Endothelial cell (in vitro differentiated cells): ENCODE measurements around the gene CAP2. TPM values are rescaled to one million over a fixed set of nuclear protein-coding genes. Genes with fewer than 3 reads are reported as not detected.
"Not testable (repeated sequence)": the region's sequence is repeated elsewhere in the genome, so short reads cannot be mapped to it uniquely, and the experiment has no call there.

Experiments used
- DNase-seq: peaks from one replicate; pipeline ENCODE4 v3.0.0; 2021; ENCODE audit warnings: low spot score
- H3K27ac Mint-ChIP-seq: one replicate; pipeline ENCODE4 v1.8.0; 2021; ENCODE audit warnings: mixed read lengths, inconsistent platforms; ENCODE audit not compliant: unreplicated experiment
- H3K27me3 Mint-ChIP-seq: one replicate; pipeline ENCODE4 v1.8.0; 2021; ENCODE audit warnings: mild to moderate bottlenecking, moderate library complexity, mixed read lengths, inconsistent platforms; ENCODE audit not compliant: unreplicated experiment
- H3K36me3 Mint-ChIP-seq: one replicate; pipeline ENCODE4 v1.8.0; 2021; ENCODE audit warnings: mild to moderate bottlenecking, low read depth, mixed read lengths, inconsistent platforms; ENCODE audit not compliant: unreplicated experiment
- H3K4me1 Mint-ChIP-seq: one replicate; pipeline ENCODE4 v1.8.0; 2021; ENCODE audit warnings: mild to moderate bottlenecking, mixed read lengths, inconsistent platforms; ENCODE audit not compliant: unreplicated experiment
- H3K4me3 Mint-ChIP-seq: one replicate; pipeline ENCODE4 v1.8.0; 2021; ENCODE audit warnings: mild to moderate bottlenecking, mixed read lengths, inconsistent platforms; ENCODE audit not compliant: unreplicated experiment
- H3K9me3 Mint-ChIP-seq: one replicate; pipeline ENCODE4 v1.8.0; 2021; ENCODE audit warnings: mixed read lengths, inconsistent platforms; ENCODE audit not compliant: unreplicated experiment
- CTCF ChIP-seq: fragments of 200-600 bp; sonication (generic); IDR thresholded peaks from one replicate; pipeline ENCODE4 v1.5.0; 2021; ENCODE audit warnings: antibody characterized with exemption; ENCODE audit not compliant: unreplicated experiment
- total RNA-seq: library from RNA; stranded (reverse); fragmentation: NEBNext Ultra II Directional; extraction: Animal tissue kit (Norgen Biotek cat#: 25700); gene quantifications from one replicate; pipeline ENCODE4 v1.2.1, GENCODE V29; 2021; ENCODE audit not compliant: unreplicated experiment

Gene CAP2
- total RNA-seq, 1 donor from 2014 or later: 4.4 TPM

DNA sequence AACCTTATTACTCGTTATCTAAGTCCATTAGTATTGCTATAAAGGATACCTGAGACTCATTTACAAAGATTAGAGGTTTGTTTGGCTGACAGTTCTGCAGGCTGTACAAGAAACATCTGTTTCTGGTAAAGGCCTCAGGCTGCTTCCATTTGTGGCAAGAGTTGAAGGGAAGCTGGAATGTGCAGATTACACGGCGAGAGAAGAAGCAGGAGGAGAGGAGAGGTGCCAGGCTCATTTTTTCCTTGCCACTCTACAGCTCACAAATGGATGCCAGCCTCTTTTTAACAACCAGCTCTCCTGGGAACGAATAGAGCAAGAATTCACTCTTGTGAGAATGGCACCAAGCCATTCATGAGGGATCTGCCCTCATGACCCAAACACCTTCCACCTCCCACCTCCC lies 14.7 kb downstream of the CAP2 start:
- no peak for DNase-seq
- Mint-ChIP-seq H3K27ac (no peak overlapping the region), H3K27me3 (peaks cover 10% of the 10 kb centered on the region), H3K9me3 (peaks cover 4% of the 10 kb centered on the region), H3K4me3 (no peak overlapping the region), H3K4me1 (no peaks in the 10 kb centered on the region), H3K36me3 (peaks cover 5% of the 10 kb centered on the region)
- no peak for TF ChIP-seq CTCF

- peaks cover 12% of the 10 kb centered on the region for H3K27me3 Mint-ChIP-seq
- DNase-seq: no peak
- peaks cover 4% of the 10 kb centered on the region for H3K9me3 Mint-ChIP-seq
- peaks cover 5% of the 10 kb centered on the region for H3K36me3 Mint-ChIP-seq
- no peak overlapping the region for H3K4me3 Mint-ChIP-seq
- TF ChIP-seq CTCF: no peak
- no peak overlapping the region for H3K27ac Mint-ChIP-seq
- H3K4me1 Mint-ChIP-seq: no peaks in the 10 kb centered on the region
These were observed 16.9 kb downstream of the CAP2 start for GRCh38 chr6:17410281-17410680.

GRCh38 chr6:17413313-17413750 lies 19.9 kb downstream of the CAP2 start:
- Mint-ChIP-seq H3K9me3 (no peaks in the 10 kb centered on the region), H3K36me3 (no peaks in the 10 kb centered on the region), H3K4me1 (peaks cover 8% of the 10 kb centered on the region), H3K27me3 (peaks cover 15% of the 10 kb centered on the region), H3K4me3 (no peak overlapping the region), H3K27ac (no peak overlapping the region)
- DNase-seq: no peak
- no peak for TF ChIP-seq CTCF

DNA sequence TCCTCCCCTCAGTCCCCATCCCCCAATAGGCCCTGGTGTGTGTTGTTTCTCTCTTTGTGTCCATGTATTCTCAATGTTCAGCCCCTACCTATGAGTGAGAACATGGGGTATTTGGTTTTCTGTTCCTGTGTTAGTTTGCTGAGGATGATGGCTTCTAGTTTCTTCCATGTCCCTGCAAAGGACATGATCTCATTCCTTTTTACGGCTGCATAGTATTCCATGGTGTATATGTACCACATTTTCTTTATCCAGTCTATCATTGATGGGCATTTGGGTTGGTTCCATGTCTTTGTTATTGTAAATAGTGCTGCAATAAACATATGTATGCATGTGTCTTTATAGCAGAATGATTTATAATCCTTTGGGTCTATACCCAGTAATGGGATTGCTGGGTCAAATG lies 21.0 kb downstream of the CAP2 start:
- H3K4me3 Mint-ChIP-seq, H3K36me3 Mint-ChIP-seq, H3K9me3 Mint-ChIP-seq, H3K27ac Mint-ChIP-seq, DNase-seq, H3K4me1 Mint-ChIP-seq: not testable (repeated sequence)
- peaks cover 15% of the 10 kb centered on the region for H3K27me3 Mint-ChIP-seq

DNA sequence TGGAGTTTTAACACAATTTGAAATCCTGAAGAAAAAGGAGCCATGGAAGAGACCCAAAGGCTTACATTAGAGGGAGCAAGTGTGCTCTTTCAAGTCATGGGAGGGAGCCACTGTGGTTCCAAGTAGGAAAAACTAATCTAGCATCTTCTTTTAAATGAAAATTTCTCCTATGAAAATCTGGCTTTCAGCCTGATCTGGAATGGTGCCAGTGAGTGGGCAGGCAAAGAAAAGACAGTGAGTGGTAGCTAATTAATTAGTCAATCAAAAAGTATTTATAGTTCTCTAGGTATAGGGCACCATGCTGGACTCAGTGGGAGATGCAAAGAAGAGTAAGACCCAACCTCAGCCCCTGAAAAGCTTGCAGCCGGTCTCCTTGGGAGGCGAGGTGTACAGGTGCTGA lies 21.9 kb downstream of the CAP2 start:
- no peak for TF ChIP-seq CTCF
- DNase-seq: no peak
- H3K9me3 Mint-ChIP-seq: no peaks in the 10 kb centered on the region
- H3K4me1 Mint-ChIP-seq: peaks cover 9% of the 10 kb centered on the region
- no peaks in the 10 kb centered on the region for H3K36me3 Mint-ChIP-seq
- no peak overlapping the region for H3K27ac Mint-ChIP-seq
- H3K4me3 Mint-ChIP-seq: no peak overlapping the region
- peaks cover 8% of the 10 kb centered on the region for H3K27me3 Mint-ChIP-seq

DNA sequence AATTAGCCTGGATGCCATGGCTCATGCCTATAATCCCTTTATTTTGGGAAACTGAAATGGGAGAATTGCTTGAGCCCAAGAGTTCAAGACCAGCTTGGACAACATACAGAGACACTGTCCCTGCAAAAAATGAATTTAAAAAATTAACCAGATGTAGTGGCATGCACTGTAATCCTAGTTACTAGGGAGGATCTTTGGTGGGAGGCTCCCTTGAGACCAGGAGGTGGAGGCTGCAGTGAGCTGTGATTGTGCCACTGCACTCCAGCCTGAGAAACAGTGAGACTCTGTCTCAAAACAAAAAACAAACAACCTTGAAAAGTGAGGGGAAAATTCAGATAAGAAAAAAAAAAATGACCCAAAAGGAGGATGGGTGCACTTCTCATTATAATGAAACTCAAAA lies 23.4 kb downstream of the CAP2 start:
- TF ChIP-seq CTCF: no peak
- Mint-ChIP-seq H3K4me1 (peaks cover 9% of the 10 kb centered on the region), H3K36me3 (no peaks in the 10 kb centered on the region), H3K27me3 (peaks cover 8% of the 10 kb centered on the region), H3K9me3 (no peaks in the 10 kb centered on the region), H3K27ac (no peak overlapping the region), H3K4me3 (no peak overlapping the region)
- no peak for DNase-seq
